GM12873 (cell line): Measurements from ENCODE around the gene NKIRAS2.

Experiments used
- TF ChIP-seq, protein P1 (sequence below): IDR thresholded peaks from 2 replicates; pipeline ENCODE4 v1.5.1; 2012; ENCODE audit warnings: low read depth, mild to moderate bottlenecking, moderate library complexity, low read length, control low read depth; ENCODE audit not compliant: insufficient read depth; ENCODE audit errors: missing control alignments

The NKIRAS2 gene

DNA sequence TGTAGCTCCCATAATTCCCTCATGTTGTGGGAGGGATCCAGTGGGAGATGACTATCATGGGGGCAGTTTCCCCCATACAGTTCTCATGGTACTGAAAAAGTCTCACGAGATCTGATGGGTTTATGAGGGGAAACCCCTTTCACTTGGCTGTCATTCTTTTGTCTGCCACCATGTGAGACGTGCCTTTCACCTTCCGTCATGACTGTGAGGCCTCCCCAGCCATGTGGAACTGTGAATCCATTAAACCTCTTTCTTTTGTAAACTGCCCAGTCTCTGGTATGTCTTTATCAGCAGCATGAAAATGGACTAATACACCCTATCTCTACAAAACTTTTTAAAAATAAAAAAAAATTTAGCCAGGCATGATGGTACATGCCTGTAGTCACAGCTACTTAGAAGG, 36.7 kb downstream of the NKIRAS2 start:
- TF ChIP-seq, protein P1, sequence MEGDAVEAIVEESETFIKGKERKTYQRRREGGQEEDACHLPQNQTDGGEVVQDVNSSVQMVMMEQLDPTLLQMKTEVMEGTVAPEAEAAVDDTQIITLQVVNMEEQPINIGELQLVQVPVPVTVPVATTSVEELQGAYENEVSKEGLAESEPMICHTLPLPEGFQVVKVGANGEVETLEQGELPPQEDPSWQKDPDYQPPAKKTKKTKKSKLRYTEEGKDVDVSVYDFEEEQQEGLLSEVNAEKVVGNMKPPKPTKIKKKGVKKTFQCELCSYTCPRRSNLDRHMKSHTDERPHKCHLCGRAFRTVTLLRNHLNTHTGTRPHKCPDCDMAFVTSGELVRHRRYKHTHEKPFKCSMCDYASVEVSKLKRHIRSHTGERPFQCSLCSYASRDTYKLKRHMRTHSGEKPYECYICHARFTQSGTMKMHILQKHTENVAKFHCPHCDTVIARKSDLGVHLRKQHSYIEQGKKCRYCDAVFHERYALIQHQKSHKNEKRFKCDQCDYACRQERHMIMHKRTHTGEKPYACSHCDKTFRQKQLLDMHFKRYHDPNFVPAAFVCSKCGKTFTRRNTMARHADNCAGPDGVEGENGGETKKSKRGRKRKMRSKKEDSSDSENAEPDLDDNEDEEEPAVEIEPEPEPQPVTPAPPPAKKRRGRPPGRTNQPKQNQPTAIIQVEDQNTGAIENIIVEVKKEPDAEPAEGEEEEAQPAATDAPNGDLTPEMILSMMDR: no peak

DNA sequence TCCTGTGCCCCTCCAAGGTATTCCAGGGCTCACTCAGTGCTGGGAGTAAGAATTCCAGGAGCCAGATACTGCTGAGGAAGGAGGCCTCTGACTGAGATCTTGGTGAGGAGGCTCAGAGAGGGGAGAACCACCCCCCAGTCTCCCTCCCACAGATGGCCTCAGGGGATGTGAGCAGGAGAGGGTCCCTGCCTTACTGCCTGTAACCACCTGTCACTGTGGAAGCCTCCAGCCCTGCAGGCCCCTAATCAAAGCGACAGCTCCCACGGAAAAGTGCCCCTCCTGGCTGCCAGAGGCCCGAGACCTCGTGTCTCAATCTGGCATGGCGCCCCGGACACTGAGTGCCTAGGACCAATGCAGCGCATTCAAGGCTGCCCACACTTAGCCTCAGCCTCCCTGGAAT, 38.2 kb downstream of the NKIRAS2 start:
- TF ChIP-seq, protein P1: no peak

- TF ChIP-seq, protein P1: no peak
These were observed 39.9 kb downstream of the NKIRAS2 start for GRCh38 chr17:42059815-42060214.

DNA sequence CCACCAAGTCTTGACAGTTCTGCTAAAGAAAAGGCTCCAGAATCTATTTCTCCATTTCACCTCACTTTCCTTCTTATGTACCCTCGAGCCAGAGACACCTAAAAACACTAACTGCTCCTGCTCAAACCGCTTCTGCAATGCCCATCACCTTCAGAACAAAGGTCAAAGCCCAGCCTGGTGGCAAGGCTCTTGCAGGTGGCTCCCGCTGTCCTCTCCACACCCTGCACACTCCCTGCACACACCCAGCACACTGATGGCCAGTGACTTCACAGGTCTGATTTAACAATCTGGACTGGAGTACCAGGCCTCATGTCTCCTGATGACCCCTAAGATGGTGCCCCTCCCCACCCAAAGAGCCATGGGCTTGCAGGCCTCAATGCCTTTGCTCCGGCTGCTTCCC, 40.3 kb downstream of the NKIRAS2 start:
- TF ChIP-seq, protein P1: no peak

DNA sequence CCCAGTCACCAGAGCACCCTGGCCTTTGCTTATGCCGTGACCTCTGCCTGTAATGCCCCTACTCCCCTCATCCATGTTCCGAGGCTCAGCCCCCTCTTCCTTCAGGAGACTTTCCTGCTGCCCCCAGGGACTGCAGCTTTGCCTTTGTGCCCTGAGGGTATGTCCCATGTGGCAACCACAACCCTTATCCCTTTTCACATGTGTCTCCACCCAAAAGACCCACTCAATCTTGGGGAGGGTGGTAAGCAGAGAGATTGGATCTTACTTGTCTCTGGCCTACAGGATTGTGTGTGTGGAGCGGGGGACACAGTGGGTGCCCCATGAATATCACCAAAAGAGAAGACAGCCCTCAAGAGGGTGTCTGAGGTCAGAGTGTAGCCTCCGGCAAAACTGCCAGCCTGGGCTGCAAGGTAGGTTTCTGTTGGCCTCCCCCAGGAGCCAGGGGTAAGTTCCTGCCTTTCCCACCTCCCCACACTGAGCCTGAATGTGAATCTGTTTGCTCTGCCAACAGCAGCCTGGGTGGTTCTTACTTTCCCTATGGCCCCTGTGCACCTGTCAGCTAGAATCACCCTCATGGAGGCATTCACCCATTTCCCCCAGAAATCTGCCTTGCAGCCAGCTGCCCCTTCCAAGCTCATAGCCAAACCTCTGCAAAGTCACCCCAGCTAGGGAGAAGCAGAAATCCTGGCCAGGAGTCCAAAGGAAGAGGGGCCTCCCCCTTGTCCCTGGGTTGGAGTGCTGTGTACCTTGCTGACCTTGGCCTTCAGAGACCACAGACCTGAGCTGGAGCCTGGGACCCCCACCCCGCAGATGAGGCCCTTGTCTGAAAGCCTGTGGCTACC, 42.0 kb downstream of the NKIRAS2 start:
- TF ChIP-seq, protein P1: no peak

DNA sequence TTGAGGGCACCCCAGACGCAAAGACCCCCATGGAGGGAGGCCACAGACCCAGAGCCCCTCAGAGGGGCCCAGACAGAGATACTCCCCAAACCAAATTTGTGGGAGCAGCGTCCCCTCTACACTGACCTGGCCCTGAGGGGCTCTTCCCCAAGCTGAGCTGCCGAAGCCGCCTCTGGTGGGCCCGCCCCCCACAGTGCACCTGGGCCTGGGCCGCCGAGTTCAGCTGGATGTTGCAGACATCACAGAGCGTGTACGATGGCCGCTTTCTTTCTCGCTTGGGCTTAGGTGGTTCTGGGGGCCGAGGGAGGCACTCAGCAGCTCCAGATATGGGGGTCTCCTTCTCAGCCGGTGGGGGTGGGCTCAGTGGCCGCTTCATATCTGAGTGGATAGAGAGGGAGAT, 42.8 kb downstream of the NKIRAS2 start:
- TF ChIP-seq, protein P1: no peak

DNA sequence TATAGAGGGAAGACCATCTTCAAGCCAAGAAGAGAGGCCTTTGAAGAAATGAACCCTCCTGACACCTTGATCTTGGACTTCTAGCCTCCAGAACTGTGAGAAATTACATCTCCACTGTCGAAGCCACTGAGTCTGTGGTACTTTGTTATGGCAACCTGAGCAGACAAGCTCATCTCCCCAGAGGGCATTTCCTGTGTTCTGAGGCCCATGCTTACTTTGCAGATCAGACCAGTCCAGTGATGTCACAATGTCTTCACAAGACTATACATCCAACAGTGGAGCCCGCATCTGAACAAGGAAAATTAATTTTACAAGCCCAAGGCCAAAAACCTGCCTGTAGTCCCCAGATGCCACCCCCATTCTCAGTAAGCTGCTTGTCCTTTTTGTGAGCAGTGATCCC, 45.3 kb downstream of the NKIRAS2 start:
- TF ChIP-seq, protein P1: no peak
